Liver (tissue), 9 donors: ENCODE results near the gene SLC36A3. TPM values are rescaled to one million over a fixed set of nuclear protein-coding genes. Genes with fewer than 3 reads are reported as not detected.

Experiments
- DNase-seq: peaks from one replicate; pipeline ENCODE4 v3.0.0-alpha.2; 2017; ENCODE audit warnings: low spot score
- H3K27ac ChIP-seq, 2 donors: one replicate each; pipeline ENCODE4 v1.7.0; 2013; ENCODE audit warnings: inconsistent platforms in 2 of 2, low read length in 2 of 2, control low read depth in 1 of 2, low read depth in 1 of 2, mild to moderate bottlenecking in 1 of 2
- H3K27me3 ChIP-seq, 4 donors: one replicate each; pipeline versions ENCODE4 v1.6.1 to v1.7.0; 2013; ENCODE audit warnings: low read length in 3 of 4, inconsistent platforms in 1 of 4, mild to moderate bottlenecking in 1 of 4, moderate library complexity in 1 of 4; ENCODE audit not compliant: control insufficient read depth in 4 of 4, insufficient read depth in 4 of 4
- H3K36me3 ChIP-seq, 4 donors: one replicate each; pipeline versions ENCODE4 v1.6.1 to v1.7.0; 2013; ENCODE audit warnings: low read length in 3 of 4, mild to moderate bottlenecking in 3 of 4, low read depth in 1 of 4, moderate library complexity in 1 of 4; ENCODE audit not compliant: control insufficient read depth in 4 of 4, insufficient read depth in 3 of 4
- H3K4me1 ChIP-seq, 4 donors: one replicate each; pipeline versions ENCODE4 v1.6.1 to v1.7.0; 2013; ENCODE audit warnings: low read length in 3 of 4, mild to moderate bottlenecking in 3 of 4, moderate library complexity in 1 of 4; ENCODE audit not compliant: control insufficient read depth in 4 of 4, insufficient read depth in 4 of 4
- H3K4me3 ChIP-seq, 3 donors: one replicate each; pipeline versions ENCODE4 v1.6.1 to v1.7.0; 2013; ENCODE audit warnings: low read length in 3 of 3, control low read depth in 1 of 3, low read depth in 1 of 3, mild to moderate bottlenecking in 1 of 3
- H3K9ac ChIP-seq, 2 donors: one replicate each; pipeline ENCODE4 v1.7.0; 2013; ENCODE audit warnings: low read length in 2 of 2, mild to moderate bottlenecking in 2 of 2, moderate library complexity in 2 of 2, control low read depth in 1 of 2, low read depth in 1 of 2
- H3K9me3 ChIP-seq, 4 donors: one replicate each; pipeline versions ENCODE4 v1.6.1 to v1.7.0; 2013; ENCODE audit warnings: low read length in 3 of 4; ENCODE audit not compliant: control insufficient read depth in 4 of 4
- ATF3 ChIP-seq: IDR thresholded peaks from 2 replicates; pipeline ENCODE4 v1.6.1; 2016; ENCODE audit warnings: antibody characterized with exemption
- EGR1 ChIP-seq, 2 donors: IDR thresholded peaks; 2 replicates each; pipeline ENCODE4 v1.6.1; 2016 to 2018; ENCODE audit warnings: antibody characterized with exemption in 2 of 2, low read depth in 2 of 2
- FOXA1 ChIP-seq: IDR thresholded peaks from 2 replicates; pipeline ENCODE4 v1.6.1; 2016; ENCODE audit warnings: antibody characterized with exemption
- FOXA2 ChIP-seq: IDR thresholded peaks from 2 replicates; pipeline ENCODE4 v1.6.1; 2016; ENCODE audit warnings: antibody characterized with exemption
- GABPA ChIP-seq, 2 donors: IDR thresholded peaks in 1 of 2; conservative IDR thresholded peaks in 1 of 2; 2 replicates each; pipeline ENCODE4 v1.6.1; 2016; ENCODE audit warnings: antibody characterized with exemption in 2 of 2, mild to moderate bottlenecking in 1 of 2, moderate library complexity in 1 of 2
- HNF4A ChIP-seq, 2 donors: conservative IDR thresholded peaks; 2 replicates each; pipeline ENCODE4 v1.6.1; 2016; ENCODE audit warnings: antibody characterized with exemption in 2 of 2, mild to moderate bottlenecking in 2 of 2
- HNF4G ChIP-seq: IDR thresholded peaks from 2 replicates; pipeline ENCODE4 v1.6.1; 2016; ENCODE audit warnings: antibody characterized with exemption
- JUND ChIP-seq, 2 donors: IDR thresholded peaks; 2 replicates each; pipeline ENCODE4 v1.6.1; 2016; ENCODE audit warnings: antibody characterized with exemption in 2 of 2
- NR2F2 ChIP-seq: IDR thresholded peaks from 2 replicates; pipeline ENCODE4 v1.6.1; 2016; ENCODE audit warnings: antibody characterized with exemption
- RAD21 ChIP-seq, 2 donors: IDR thresholded peaks; 2 replicates each; pipeline ENCODE4 v1.6.1; 2016; ENCODE audit warnings: antibody characterized with exemption in 2 of 2, mild to moderate bottlenecking in 2 of 2
- REST ChIP-seq: IDR thresholded peaks from 2 replicates; pipeline ENCODE4 v1.6.1; 2016; ENCODE audit warnings: antibody characterized with exemption, mild to moderate bottlenecking
- RXRA ChIP-seq, 2 donors: IDR thresholded peaks; 2 replicates each; pipeline ENCODE4 v1.6.1; 2017 to 2018; ENCODE audit warnings: antibody characterized with exemption in 2 of 2, mild to moderate bottlenecking in 1 of 2
- SP1 ChIP-seq: IDR thresholded peaks from 2 replicates; pipeline ENCODE4 v1.6.1; 2018; ENCODE audit warnings: antibody characterized with exemption, mild to moderate bottlenecking
- TAF1 ChIP-seq: conservative IDR thresholded peaks from 2 replicates; pipeline ENCODE4 v1.6.1; 2016; ENCODE audit warnings: antibody characterized with exemption, mild to moderate bottlenecking
- YY1 ChIP-seq: IDR thresholded peaks from 2 replicates; pipeline ENCODE4 v1.6.1; 2016; ENCODE audit warnings: antibody characterized with exemption, mild to moderate bottlenecking
- ZBTB33 ChIP-seq: IDR thresholded peaks from 2 replicates; pipeline ENCODE4 v1.6.1; 2016; ENCODE audit warnings: antibody characterized with exemption
- whole genome bisulfite sequencing: extraction: QIAGEN DNeasy Blood & Tissue Kit; methylation state at CpG from one replicate; pipeline ENCODE4 v1.1.7; 2013; 5-methylcytosine and 5-hydroxymethylcytosine counted together
- polyA plus RNA-seq, 2 donors: library from polyadenylated mRNA; stranded (reverse) in 1 of 2; unstranded in 1 of 2; fragments of 200-250 nt in 1 of 2; fragments of >200 nt in 1 of 2; fragmentation: Nextera tagmentation in 1 of 2; extraction: Ambion mirVana in 1 of 2; gene quantifications; one replicate each; pipeline versions ENCODE4 v1.2.1 to v1.2.3, GENCODE V29; 2013 to 2015
- total RNA-seq, 2 donors: library from RNA; depleted of rRNA; stranded (reverse); fragments of >200 nt; gene quantifications; one replicate each; pipeline ENCODE4 v1.2.3, GENCODE V29; 2014
- TF ChIP-seq, protein P1 (sequence below): fragments of 150-350 bp; IDR thresholded peaks from 2 replicates; pipeline ENCODE4 v1.5.1; 2017; ENCODE audit warnings: improper control_type of control experiment, low read depth, low read length; ENCODE audit not compliant: missing input control
- TF ChIP-seq, protein P2 (sequence below): IDR thresholded peaks from 2 replicates; pipeline ENCODE4 v1.6.1; 2016; ENCODE audit warnings: antibody characterized with exemption
- donor health status: healthy.
- donor health status: healthy.
- donor health status: healthy.
- donor health status: healthy.
- donor health status: healthy.

SLC36A3 gene
- total and polyA plus RNA-seq, 4 donors, result not detected

GRCh38 chr5:151233616-151234085, 69.9 kb downstream of the SLC36A3 start:
- DNase-seq, result no peak
- no peaks in the 10 kb centered on the region for H3K36me3 ChIP-seq
- no peaks in the 10 kb centered on the region for H3K27me3 ChIP-seq
- 91% methylated on average over 8 of the region's 8 CpGs for WGBS
- H3K9me3 ChIP-seq, result no peaks in the 10 kb centered on the region
- no peak overlapping the region for H3K9ac ChIP-seq
- peaks cover 4 to 17% (median 10%) of the 10 kb centered on the region in 4 donors for H3K4me1 ChIP-seq
- TF ChIP-seq HNF4G (no peak), SP1 (no peak), FOXA2 (no peak), NR2F2 (no peak), TAF1 (no peak), ZBTB33 (no peak), EGR1 (IDR thresholded peaks at IDR 0.05; ENCODE audit: low read depth in 2 of 2) (no peak), HNF4A (conservative IDR thresholded peaks at IDR 0.05) (no peak), JUND (IDR thresholded peaks at IDR 0.05) (no peak), GABPA (IDR thresholded peaks at IDR 0.05 in 1 of 2, conservative IDR thresholded peaks at IDR 0.05 in 1 of 2) (no peak), RAD21 (IDR thresholded peaks at IDR 0.05) (no peak), RXRA (IDR thresholded peaks at IDR 0.05) (no peak)
- TF ChIP-seq, protein P1, sequence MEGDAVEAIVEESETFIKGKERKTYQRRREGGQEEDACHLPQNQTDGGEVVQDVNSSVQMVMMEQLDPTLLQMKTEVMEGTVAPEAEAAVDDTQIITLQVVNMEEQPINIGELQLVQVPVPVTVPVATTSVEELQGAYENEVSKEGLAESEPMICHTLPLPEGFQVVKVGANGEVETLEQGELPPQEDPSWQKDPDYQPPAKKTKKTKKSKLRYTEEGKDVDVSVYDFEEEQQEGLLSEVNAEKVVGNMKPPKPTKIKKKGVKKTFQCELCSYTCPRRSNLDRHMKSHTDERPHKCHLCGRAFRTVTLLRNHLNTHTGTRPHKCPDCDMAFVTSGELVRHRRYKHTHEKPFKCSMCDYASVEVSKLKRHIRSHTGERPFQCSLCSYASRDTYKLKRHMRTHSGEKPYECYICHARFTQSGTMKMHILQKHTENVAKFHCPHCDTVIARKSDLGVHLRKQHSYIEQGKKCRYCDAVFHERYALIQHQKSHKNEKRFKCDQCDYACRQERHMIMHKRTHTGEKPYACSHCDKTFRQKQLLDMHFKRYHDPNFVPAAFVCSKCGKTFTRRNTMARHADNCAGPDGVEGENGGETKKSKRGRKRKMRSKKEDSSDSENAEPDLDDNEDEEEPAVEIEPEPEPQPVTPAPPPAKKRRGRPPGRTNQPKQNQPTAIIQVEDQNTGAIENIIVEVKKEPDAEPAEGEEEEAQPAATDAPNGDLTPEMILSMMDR, result no peak
- TF ChIP-seq, protein P2, sequence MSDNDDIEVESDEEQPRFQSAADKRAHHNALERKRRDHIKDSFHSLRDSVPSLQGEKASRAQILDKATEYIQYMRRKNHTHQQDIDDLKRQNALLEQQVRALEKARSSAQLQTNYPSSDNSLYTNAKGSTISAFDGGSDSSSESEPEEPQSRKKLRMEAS, result no peak
- no peak overlapping the region for H3K27ac ChIP-seq
- H3K4me3 ChIP-seq, result no peak overlapping the region

DNA sequence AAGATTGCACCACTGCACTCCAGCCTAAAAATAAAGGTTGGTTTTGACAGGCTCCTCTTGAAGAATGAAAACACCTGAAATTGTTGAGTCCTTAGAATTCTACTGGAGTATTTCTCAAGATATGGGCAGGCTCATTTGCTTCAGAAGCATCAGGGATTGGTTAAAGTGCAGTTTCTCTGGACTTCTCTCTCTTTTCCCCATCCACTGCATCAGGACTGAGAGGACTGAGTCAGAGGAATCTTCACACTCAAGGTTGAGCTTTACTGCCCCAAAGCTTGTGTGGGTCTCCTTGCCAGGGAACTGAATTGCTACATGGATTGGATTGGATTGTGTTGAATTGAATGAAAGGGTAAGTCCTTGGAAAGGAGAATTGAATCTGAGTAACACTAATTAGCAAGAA, 72.2 kb downstream of the SLC36A3 start:
- Histone ChIP-seq H3K27me3 (no peaks in the 10 kb centered on the region), H3K36me3 (no peaks in the 10 kb centered on the region), H3K4me1 (peaks cover 4 to 17% (median 10%) of the 10 kb centered on the region in 4 donors), H3K4me3 (no peak overlapping the region), H3K9ac (no peak overlapping the region), H3K9me3 (no peaks in the 10 kb centered on the region), H3K27ac (no peak overlapping the region)
- no peak for DNase-seq
- no peak for TF ChIP-seq HNF4A (conservative IDR thresholded peaks at IDR 0.05)
- no peak for TF ChIP-seq ATF3
- TF ChIP-seq, protein P2, result no peak
- no peak for TF ChIP-seq RXRA (IDR thresholded peaks at IDR 0.05)
- TF ChIP-seq NR2F2, result no peak
- no peak for TF ChIP-seq SP1
- TF ChIP-seq YY1, result no peak
- no peak for TF ChIP-seq FOXA2
- TF ChIP-seq JUND (IDR thresholded peaks at IDR 0.05), result no peak
- TF ChIP-seq RAD21 (IDR thresholded peaks at IDR 0.05), result no peak
- TF ChIP-seq EGR1 (IDR thresholded peaks at IDR 0.05; ENCODE audit: low read depth in 2 of 2), result no peak
- no peak for TF ChIP-seq REST
- TF ChIP-seq FOXA1, result no peak
- no peak for TF ChIP-seq HNF4G
- TF ChIP-seq, protein P1, result no peak
- no peak for TF ChIP-seq GABPA (IDR thresholded peaks at IDR 0.05 in 1 of 2, conservative IDR thresholded peaks at IDR 0.05 in 1 of 2)
